ENCODE data around the gene SGCG. TPM values are rescaled to one million over a fixed set of nuclear protein-coding genes. Genes with fewer than 3 reads are reported as not detected.

The SGCG gene
- total and polyA plus RNA-seq, 2 of the 4 experiments (the other 2 are of a cell fraction): under 0.01 TPM; not detected in 1

DNA sequence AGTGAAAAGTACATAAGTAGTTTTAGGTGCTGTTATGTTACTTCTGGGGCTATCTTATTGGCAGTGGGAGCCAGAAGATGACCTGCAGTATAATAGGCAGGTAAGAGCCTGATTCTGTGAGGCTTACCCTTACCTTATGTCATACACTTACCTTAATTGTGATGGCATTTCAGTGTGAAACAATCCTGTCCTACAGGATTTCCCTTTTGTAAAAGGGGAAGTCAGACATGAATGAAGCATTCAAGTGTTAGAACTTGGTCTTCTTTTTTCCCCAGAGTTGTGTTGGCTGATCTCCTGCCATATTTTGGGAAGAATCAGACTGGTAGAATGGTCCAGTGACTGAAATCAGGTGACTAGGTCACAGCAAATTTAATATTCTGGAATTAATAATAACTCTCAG lies 55.2 kb downstream of the SGCG start:
- H3K79me1 ChIP-seq (ENCODE audit: low read depth in 1 of 2, low read length in 2 of 2): no peaks in the 10 kb centered on the region
- H2AK5ac ChIP-seq (ENCODE audit: low read depth, low read length): no peak overlapping the region
- H2AK9ac ChIP-seq (replicated peaks; ENCODE audit: low read depth, low read length, poor library complexity): no peak overlapping the region
- no peak overlapping the region for H3K18ac ChIP-seq (ENCODE audit: low read depth, low read length)
- no peaks in the 10 kb centered on the region for H3K4me1 ChIP-seq (ENCODE audit: control insufficient read depth, insufficient read depth, low read length)
- no peak overlapping the region for H4K5ac ChIP-seq (ENCODE audit: low read depth, low read length)
- H3K14ac ChIP-seq (replicated peaks; ENCODE audit: low read depth, low read length): no peak overlapping the region
- no peak overlapping the region for H3K27ac ChIP-seq (ENCODE audit: insufficient read depth, low read length)
- ATAC-seq (ENCODE audit: low read depth): no peak
- no peak overlapping the region for H2AFZ ChIP-seq (replicated peaks; ENCODE audit: low read length, poor library complexity)
- TF ChIP-seq CHD1 (IDR thresholded peaks at IDR 0.05; ENCODE audit: low read depth, low read length) (no peak), MAZ (IDR thresholded peaks at IDR 0.05; ENCODE audit: borderline replicate concordance, low read depth, low read length) (no peak), USF2 (IDR thresholded peaks at IDR 0.05; ENCODE audit: low read depth, low read length) (no peak), BHLHE40 (IDR thresholded peaks at IDR 0.05; ENCODE audit: low read depth, low read length) (no peak), MXI1 (IDR thresholded peaks at IDR 0.05; ENCODE audit: borderline replicate concordance, low read depth, low read length) (no peak), RAD21 (IDR thresholded peaks at IDR 0.05; ENCODE audit: low read length) (no peak), SMC3 (IDR thresholded peaks at IDR 0.05; ENCODE audit: low read depth, low read length) (no peak), POLR2A (IDR thresholded peaks at IDR 0.05; ENCODE audit: low read depth, low read length) (no peak), MAFK (IDR thresholded peaks at IDR 0.05; ENCODE audit: low read depth, low read length) (no peak), RFX5 (IDR thresholded peaks at IDR 0.05; ENCODE audit: low read depth, low read length) (no peak), NFE2L2 (IDR thresholded peaks at IDR 0.05; ENCODE audit: low read depth, low read length) (no peak)
- TF ChIP-seq, protein P1, sequence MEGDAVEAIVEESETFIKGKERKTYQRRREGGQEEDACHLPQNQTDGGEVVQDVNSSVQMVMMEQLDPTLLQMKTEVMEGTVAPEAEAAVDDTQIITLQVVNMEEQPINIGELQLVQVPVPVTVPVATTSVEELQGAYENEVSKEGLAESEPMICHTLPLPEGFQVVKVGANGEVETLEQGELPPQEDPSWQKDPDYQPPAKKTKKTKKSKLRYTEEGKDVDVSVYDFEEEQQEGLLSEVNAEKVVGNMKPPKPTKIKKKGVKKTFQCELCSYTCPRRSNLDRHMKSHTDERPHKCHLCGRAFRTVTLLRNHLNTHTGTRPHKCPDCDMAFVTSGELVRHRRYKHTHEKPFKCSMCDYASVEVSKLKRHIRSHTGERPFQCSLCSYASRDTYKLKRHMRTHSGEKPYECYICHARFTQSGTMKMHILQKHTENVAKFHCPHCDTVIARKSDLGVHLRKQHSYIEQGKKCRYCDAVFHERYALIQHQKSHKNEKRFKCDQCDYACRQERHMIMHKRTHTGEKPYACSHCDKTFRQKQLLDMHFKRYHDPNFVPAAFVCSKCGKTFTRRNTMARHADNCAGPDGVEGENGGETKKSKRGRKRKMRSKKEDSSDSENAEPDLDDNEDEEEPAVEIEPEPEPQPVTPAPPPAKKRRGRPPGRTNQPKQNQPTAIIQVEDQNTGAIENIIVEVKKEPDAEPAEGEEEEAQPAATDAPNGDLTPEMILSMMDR (conservative IDR thresholded peaks at IDR 0.05; ENCODE audit: low read depth, low read length): no peak
- TF ChIP-seq, protein P2, sequence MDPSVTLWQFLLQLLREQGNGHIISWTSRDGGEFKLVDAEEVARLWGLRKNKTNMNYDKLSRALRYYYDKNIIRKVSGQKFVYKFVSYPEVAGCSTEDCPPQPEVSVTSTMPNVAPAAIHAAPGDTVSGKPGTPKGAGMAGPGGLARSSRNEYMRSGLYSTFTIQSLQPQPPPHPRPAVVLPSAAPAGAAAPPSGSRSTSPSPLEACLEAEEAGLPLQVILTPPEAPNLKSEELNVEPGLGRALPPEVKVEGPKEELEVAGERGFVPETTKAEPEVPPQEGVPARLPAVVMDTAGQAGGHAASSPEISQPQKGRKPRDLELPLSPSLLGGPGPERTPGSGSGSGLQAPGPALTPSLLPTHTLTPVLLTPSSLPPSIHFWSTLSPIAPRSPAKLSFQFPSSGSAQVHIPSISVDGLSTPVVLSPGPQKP (IDR thresholded peaks at IDR 0.05; ENCODE audit: borderline replicate concordance, low read depth, low read length): no peak
- H3K27me3 ChIP-seq (ENCODE audit: control insufficient read depth, insufficient read depth, low read length): no peaks in the 10 kb centered on the region
- intact Hi-C loops (cut with micrococcal nuclease): no loop called here
- DNase-seq: no peak
- CTCF ChIA-PET: no interaction called here
- H3K36me3 ChIP-seq (ENCODE audit: control insufficient read depth, insufficient read depth, low read length): no peaks in the 10 kb centered on the region
- H3K9me3 ChIP-seq (ENCODE audit: control insufficient read depth, insufficient read depth, low read length): no peaks in the 10 kb centered on the region
- H4K20me1 ChIP-seq (ENCODE audit: insufficient read depth, low read length): no peaks in the 10 kb centered on the region
- H3K4me2 ChIP-seq (ENCODE audit: low read depth, low read length): no peak overlapping the region
- H3K4me3 ChIP-seq (ENCODE audit: insufficient read depth, low read depth, low read length): no peak overlapping the region
- H3K23ac ChIP-seq (ENCODE audit: low read depth, low read length): no peak overlapping the region
- H4K91ac ChIP-seq (ENCODE audit: insufficient read depth, low read depth, low read length): no peak overlapping the region
- H2BK20ac ChIP-seq (ENCODE audit: low read depth, low read length): no peak overlapping the region
- no peak overlapping the region for H2BK15ac ChIP-seq (ENCODE audit: low read depth, low read length)
- H3K56ac ChIP-seq (ENCODE audit: extremely low read depth, insufficient read depth, low read length): no peak overlapping the region
- POLR2A ChIA-PET (ENCODE audit: unreplicated experiment): no interaction called here
- no peak overlapping the region for H2BK5ac ChIP-seq (ENCODE audit: low read depth, low read length, poor library complexity, severe bottlenecking)
- no TSS peak for BruUV-seq (replicated peaks)
- H2BK120ac ChIP-seq (ENCODE audit: low read depth, low read length): no peak overlapping the region
- dilution Hi-C loops (cut with HindIII; ENCODE audit: low sequenced_read_pairs, unreplicated experiment): no loop called here
- H3K9ac ChIP-seq (ENCODE audit: low read depth, low read length): no peak overlapping the region
- in situ Hi-C loops (cut with MboI; ENCODE audit: low sequenced_read_pairs): no loop called here
- H4K8ac ChIP-seq (ENCODE audit: low read depth in 2 of 2, low read length in 2 of 2): no peak overlapping the region
- H3K4ac ChIP-seq (ENCODE audit: low read depth, low read length): no peak overlapping the region
- no peaks in the 10 kb centered on the region; the same call in 1 of the 2 replicates for H3K9me1 ChIP-seq (ENCODE audit: insufficient read depth, low read length)
